GM19351 (cell line): ENCODE measurements around the gene SCP2.

Experiments used
- ATAC-seq: cut with Tn5 transposase; IDR thresholded peaks from one replicate; pipeline ENCODE4 v1.9.1; 2021; ENCODE audit warnings: mild to moderate bottlenecking, moderate library complexity; ENCODE audit not compliant: unreplicated experiment

The SCP2 gene

DNA sequence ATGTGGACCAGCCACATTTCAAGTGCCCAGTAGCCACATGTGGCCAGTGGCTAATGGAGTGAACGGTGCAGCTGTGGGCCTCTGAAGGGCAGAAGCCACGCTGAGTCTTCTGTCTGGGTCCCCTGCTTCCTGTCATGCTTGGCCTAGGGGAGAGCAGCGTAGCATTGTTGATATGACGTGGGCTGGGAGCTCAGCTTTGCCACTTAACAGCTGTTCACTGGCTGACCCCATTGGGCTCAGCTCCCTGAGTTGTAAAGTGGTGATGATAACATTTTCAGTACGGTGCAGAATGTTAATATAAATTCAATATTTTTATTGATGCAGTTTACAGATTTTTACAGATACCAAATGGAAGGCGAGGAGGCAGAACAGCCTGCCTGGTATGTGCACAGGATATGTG lies 139.4 kb downstream of the SCP2 start:
- ATAC-seq: no peak

DNA sequence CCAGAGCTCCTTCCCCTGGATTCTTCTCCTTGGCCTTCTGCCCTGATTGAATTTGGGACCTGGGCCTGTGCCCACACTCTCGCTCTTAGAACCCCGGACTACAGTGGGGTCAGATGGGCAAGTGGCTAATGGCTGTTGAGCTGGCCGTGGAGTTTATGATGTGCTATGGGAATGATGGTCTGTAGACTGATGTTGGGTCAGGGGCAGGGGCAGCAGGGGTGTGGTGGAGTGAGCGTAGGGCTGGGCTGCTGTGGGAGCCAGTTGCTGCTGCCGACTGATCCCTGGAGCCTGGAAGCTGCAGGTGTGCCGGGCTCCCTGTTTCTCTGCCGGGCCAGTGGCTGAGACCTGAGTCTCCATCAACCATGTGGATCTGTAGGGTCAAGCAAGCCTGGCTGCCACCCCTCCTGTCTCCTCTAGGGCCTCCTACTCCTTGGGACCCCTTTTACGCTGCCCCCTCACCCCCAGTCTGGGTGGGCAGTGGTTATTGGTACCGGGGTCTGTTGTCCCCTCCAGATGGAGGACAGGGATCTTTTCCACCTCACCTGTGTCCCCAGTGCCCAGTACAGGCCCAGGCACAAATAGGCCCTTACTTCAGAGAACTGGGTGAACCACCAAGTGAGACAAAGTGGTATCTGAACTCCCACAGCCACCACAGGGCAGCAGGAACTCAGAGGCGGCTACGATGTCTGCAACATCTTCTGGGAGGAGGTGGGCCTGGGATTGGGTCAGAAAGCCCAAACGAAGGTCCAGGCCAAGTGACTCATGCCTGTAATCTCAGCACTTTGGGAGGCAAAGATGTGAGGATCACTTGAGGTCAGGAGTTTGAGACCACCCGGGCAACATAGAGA lies 140.0 kb downstream of the SCP2 start:
- ATAC-seq: no peak

DNA sequence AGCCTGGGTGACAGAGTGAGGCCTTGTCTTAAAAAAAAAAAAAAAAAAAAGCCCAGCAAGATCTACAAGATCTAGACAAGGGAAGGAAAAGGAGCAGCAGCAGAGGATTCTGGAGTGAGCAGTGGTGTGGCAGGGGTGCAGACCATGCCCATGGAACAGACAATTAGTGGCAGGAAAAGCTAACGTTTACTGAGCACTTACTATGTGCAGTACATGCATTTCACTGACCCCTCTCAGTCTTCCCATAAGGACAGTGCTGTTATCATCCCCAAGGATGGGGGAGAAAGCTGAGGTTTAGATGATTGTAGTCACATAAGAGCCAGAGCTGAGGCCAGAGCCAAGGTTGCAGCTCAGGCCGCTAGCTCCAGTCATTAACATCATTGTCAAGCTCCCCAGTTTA lies 140.8 kb downstream of the SCP2 start:
- no peak for ATAC-seq

DNA sequence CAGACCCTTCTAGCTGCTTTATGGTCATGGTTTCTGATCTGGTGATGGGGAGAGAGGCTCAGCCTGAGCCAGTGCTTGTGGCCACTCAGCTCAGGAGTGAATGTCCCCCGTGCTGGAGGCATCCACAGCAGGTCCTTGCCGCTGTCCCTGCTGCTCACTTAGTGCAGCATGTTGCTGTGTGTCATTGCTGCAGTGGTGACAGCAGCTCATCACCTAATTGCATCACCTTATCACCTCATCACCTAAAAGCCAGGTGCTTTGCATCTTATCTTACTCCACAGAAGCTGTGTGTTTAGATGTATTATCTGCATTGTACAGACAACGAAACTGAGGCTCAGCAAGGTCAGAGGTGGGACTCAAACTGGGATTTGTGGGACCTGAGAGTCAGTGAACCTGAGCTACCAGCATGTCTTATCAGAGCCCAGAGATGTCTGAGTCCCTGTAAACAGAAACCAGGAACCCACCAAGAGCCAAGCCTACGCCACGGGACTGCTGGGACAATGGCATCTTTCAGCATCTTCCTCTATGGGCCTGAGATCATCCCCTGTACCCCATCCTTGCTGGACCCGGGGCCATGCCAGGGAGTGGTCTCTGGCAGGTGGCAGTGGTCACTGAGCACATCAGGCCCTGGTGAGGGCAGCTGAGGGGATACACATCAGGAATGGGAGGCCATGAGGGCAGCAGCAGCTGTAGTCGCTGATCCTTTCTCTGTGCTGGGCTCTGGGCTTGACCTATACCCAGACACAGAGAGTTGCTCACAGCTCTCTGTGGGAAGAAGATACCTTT lies 141.4 kb downstream of the SCP2 start:
- ATAC-seq: no peak

DNA sequence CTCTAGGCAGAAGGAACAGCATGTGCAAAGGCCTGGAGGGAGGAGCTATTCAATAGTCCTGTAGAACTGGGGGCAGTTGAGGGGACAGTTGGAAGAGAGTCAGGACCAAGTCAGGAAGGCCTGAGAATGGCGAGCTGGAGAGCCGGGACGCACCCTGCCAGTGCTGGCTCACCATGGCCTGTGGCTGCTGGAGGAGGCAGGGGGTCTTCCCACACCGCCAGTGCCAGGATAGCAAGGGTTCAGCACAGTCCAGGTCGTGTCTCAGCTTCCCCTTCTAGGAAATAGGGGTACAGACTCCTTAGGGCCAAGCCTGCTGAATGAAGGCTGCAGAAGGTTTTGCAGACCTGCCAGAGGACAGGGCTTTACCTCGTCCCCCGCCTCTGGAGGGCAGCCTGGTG lies 142.2 kb downstream of the SCP2 start:
- ATAC-seq: no peak

DNA sequence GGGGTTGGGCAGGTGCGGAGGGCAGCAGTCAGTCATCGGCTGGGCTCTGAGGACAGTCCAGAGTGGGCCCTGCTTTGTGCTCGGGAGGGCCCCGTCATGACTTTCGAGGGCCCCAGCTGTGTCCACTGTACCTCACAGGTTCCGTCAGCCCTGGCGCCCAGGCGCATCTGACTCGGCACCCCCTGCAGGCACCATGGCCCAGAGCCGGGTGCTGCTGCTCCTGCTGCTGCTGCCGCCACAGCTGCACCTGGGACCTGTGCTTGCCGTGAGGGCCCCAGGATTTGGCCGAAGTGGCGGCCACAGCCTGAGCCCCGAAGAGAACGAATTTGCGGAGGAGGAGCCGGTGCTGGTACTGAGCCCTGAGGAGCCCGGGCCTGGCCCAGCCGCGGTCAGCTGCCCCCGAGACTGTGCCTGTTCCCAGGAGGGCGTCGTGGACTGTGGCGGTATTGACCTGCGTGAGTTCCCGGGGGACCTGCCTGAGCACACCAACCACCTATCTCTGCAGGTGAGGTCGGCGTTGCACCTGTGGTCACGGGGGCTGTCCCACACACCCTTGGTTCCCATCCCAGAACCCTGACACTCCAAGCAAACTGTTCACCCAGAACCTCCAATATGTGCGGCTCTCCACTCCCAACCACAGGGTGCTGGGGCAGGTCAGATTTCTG lies 142.7 kb downstream of the SCP2 start:
- ATAC-seq: no peak

DNA sequence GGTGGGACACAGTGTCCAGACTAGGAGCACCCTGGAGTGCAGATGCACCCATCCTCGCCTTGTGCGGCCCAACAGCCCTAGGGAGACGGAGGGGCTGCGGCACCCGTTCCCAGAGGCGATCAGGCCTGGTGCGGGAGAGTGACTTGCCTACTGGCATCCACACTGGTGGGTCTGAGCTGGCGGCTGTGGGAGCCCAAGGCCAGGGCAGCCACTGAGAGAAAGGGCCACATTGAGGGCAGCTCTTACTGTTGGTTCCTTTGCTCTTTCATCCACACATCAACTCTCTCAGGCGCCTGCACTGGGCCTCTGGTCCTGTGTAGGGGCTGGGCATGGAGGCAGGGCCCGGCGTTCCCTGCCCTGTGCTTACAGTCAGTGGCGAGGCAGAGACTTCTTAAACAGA lies 143.5 kb downstream of the SCP2 start:
- no peak for ATAC-seq

DNA sequence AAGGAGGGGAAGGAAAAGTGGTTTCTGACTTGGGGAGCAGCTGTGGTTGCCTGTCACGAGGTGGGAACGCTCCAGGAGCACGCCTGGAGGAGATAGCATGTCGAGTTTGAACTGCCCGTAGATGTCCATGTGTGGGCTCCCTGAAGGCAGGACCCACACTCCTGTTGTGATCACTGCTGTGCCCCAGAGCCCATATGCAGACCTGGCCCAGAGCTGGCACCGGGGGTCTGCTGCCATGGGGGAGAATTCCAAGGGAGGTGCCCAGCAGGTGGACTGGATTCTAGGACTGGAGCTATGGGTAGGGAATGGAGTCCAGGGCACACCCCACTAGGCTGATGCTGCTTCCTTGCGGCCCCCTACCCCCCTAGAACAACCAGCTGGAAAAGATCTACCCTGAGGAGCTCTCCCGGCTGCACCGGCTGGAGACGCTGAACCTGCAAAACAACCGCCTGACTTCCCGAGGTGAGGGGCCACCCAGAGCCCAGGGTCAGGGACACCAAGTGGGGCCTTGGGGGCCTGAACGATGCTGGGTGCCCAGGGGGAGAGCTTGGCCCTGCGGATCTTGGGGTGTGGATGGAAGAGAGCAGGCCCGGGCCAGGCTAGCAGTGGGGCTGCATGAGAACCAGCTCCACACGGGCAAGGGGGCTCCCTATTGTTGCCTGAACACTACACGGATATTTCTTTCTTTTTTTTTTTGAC lies 144.2 kb downstream of the SCP2 start:
- ATAC-seq: no peak

DNA sequence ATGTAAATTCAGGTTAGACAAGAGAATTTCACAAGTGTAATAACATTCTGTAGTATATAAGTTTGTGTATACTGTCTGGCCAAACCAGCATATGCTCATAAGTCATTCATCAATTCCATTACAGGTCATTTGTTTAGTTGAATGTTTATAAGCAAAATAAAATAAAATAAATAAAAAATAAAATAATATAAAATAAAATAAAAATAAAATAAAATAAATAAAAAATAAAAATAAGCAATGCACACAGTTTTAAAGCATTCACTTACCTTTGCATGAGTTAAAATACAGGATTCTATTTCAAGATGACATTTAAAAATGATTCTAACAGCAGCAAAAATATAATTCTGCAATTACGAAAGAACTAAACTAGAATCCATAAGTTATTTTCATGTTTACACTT lies 144.8 kb downstream of the SCP2 start:
- ATAC-seq: no peak

DNA sequence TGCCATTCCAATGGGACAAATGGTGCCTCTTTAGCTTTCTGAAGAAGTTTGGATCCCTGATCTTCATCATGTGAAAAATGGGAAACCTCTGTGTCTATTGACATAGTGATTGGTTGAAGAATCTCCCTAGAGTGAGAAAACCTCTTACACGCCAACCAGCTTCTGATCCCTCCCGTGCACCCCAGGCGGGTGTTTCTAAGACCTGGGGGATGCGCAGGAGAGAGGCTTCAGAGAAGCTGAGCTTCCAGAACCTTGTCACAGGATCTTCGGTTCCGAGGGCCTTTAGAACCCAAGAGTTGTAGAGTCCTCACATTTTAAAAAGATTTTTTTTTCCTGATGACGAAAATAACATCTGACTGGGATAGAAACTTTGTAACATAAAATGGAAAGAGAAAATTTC lies 146.2 kb downstream of the SCP2 start:
- ATAC-seq: no peak

DNA sequence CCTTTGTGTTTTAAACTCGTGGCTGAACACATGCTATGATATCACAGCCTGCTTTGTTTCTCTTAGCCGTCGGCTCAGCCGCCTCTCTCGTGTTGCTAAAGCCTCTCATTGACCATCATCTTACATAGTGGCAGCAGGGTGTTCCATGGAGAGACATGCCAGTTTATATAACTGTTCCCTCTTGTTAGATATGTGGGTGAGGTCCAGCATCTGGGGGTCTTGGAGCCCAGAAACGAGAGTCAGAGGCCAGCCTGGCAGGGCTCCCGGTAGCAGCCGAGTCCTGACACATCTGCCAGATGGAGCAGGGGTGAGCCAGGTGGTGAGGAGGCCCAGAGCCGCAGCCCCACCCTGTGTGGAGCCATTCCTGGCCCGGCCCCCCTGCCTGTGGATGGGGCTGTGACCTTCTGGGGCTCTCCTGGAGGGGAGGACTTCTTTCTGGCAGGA lies 146.8 kb downstream of the SCP2 start:
- ATAC-seq: no peak

DNA sequence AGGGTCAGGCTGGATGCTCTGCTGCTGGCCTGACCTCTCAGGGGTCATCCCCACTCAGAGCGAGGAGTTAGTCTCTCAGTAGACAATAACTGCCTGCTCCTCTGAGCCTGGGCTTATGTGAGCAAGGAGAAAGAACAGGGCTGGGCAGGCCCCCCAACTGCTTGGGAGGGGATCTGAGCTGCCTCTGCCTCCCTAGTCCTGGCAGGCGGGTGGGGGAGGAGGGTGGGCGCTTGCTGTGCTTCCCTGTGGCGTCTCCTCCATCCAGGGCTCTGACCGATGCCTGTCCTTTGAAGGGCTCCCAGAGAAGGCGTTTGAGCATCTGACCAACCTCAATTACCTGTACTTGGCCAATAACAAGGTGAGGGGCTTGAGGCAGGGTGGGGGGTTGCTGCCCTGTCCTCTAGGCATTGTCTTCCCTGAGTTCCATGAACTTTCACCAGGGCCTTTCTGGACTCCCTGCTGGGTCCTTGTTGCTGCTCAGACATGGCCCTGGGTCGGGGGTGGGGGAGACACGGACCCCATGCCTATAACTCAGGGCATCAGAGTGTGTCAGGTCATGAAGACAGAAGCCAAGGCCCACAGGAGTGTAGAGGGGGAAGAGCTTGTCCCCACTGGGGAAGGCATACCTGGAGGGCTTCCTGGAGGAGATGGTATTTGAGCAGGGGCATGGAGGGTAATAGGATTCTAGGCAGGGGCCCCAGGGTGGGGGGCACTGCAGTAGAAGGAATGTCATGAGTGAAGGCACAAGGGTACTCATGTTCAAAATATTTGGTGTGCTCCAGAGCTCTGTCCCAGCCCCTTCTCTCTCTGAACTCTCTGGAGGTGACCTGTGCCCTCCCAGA lies 147.5 kb downstream of the SCP2 start:
- no peak for ATAC-seq

DNA sequence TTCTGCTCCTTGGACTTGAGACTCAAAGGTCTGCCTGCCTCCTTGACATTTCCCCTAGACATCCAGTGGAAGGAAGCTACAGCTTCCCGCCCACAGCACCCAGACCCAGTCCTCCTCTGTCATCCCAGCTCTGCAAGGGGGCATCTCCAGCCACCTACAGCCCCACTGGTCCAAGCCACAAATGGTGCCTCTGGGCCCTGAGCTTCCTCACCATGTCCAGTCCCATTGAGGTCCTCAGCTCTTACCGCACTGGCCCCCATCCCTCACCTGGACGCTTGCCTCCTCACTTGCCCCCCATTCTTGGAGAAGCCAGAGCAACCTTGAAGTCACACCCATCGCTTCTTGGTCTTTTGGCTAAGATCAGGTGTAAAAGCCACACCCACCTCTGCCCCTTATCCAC lies 148.1 kb downstream of the SCP2 start:
- no peak for ATAC-seq

DNA sequence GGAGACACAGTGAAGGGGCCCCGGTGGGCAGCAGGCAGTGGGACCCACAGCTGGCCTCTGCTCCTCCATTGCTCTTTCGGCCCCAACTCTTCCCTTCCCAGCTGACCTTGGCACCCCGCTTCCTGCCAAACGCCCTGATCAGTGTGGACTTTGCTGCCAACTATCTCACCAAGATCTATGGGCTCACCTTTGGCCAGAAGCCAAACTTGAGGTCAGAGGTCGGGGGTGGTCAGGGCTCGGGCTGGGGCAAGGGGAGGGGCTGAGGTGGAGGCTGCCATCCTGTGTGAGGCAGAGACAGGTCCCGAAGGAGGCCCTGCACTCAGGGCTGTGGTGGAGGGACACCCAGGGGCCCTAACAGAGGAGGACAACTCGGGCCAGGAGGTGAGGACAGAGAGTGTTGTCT lies 148.7 kb downstream of the SCP2 start:
- no peak for ATAC-seq

DNA sequence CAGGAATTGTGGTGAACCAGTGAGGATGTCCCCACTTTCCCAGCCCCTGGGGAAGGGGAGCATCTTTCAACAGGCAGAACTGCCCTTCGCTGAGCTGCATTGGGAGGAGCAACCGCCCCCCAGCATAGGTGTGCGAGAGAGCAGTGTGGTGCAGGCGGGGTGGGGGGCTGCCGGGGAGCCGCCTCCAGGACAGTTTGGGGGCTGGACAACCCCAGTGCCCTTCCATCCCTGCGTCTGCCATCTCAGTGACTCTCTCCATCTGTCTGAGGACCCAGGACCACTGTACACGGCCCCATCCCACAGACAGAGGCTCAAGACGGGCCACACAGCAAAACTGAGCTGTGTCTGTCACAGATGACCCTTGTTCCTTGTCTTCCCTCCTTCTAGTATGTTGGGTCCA lies 149.1 kb downstream of the SCP2 start:
- ATAC-seq: no peak

DNA sequence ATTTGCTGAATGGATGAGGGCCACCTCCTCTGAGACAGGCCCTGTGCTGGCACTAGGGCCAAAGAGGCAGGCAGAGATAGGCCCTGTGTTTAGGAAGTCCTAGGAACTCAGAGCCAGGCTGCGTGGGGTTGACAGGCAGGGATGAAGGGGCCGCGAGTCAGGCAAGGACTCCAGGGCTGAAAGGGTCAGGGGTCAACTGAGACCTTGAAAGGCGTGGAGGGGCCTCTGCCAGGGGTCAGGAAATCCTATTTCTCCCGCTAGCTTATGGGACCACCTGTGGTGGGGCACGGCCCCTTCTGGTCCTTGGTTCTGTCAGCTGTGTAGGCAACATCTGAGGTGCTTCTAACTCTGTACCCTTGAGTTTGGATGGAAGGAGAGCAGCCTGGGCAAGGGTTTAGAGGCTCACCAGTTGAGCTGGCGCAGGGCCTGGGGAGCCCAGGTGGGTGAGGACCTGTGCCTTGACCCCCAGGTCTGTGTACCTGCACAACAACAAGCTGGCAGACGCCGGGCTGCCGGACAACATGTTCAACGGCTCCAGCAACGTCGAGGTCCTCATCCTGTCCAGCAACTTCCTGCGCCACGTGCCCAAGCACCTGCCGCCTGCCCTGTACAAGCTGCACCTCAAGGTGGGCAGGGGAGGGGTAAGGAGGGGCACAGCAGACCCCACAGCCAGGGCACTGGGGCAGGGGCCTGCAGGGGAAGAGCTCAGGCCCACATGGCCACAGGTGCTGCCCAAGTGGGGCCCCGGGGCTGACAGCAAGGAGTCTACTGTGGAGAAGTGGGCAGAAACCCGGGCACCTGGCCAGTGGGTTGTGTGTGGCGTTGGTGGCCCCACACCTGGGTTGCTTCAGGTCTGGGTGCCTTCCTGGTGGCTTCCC lies 149.9 kb downstream of the SCP2 start:
- ATAC-seq: no peak

DNA sequence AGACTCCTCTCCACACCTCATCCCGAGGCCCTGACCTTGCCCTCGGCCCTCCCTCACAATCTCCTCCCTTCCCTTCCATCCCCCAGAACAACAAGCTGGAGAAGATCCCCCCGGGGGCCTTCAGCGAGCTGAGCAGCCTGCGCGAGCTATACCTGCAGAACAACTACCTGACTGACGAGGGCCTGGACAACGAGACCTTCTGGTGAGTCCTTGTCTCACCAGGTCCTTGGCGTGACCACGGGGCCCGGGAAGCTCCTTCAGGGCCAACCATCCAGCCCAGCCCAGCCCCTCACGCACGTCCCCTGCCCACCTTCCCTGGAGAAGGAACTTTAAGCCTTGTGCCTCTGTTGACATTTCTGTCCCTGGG lies 150.5 kb downstream of the SCP2 start:
- ATAC-seq: no peak

DNA sequence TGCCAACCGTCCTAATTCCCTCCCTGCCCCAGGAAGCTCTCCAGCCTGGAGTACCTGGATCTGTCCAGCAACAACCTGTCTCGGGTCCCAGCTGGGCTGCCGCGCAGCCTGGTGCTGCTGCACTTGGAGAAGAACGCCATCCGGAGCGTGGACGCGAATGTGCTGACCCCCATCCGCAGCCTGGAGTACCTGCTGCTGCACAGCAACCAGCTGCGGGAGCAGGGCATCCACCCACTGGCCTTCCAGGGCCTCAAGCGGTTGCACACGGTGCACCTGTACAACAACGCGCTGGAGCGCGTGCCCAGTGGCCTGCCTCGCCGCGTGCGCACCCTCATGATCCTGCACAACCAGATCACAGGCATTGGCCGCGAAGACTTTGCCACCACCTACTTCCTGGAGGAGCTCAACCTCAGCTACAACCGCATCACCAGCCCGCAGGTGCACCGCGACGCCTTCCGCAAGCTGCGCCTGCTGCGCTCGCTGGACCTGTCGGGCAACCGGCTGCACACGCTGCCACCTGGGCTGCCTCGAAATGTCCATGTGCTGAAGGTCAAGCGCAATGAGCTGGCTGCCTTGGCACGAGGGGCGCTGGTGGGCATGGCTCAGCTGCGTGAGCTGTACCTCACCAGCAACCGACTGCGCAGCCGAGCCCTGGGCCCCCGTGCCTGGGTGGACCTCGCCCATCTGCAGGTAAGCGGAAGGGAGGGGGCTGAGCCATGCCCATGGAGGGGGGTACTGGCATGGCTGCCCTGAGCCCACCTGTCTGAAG lies 151.4 kb downstream of the SCP2 start:
- ATAC-seq: no peak

DNA sequence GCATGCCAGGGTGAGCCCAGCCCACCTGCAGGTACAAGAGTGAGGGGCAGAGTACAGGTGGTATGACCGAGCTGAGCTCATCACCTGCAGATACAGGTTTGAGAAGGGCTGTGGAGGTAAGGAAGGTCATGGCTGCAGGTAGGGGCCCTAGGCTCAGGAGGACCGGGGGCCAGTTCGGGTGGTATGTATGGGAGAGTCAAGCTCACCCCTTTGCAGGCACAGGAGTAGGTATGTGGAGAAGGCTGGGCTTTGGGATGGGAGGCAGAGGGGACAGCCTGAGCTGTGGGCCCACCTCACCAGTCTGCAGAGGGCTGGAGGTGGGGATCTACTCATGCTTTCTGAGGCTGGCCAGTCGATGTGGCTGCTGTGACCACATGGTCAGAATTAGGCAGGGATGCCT lies 152.2 kb downstream of the SCP2 start:
- no peak for ATAC-seq
